ENCODE measurements around the gene GMPR2. TPM values are rescaled to one million over a fixed set of nuclear protein-coding genes. Genes with fewer than 3 reads are reported as not detected.

Gene GMPR2
- total RNA-seq = 60.1 and 72.7 TPM in 2 replicates

DNA sequence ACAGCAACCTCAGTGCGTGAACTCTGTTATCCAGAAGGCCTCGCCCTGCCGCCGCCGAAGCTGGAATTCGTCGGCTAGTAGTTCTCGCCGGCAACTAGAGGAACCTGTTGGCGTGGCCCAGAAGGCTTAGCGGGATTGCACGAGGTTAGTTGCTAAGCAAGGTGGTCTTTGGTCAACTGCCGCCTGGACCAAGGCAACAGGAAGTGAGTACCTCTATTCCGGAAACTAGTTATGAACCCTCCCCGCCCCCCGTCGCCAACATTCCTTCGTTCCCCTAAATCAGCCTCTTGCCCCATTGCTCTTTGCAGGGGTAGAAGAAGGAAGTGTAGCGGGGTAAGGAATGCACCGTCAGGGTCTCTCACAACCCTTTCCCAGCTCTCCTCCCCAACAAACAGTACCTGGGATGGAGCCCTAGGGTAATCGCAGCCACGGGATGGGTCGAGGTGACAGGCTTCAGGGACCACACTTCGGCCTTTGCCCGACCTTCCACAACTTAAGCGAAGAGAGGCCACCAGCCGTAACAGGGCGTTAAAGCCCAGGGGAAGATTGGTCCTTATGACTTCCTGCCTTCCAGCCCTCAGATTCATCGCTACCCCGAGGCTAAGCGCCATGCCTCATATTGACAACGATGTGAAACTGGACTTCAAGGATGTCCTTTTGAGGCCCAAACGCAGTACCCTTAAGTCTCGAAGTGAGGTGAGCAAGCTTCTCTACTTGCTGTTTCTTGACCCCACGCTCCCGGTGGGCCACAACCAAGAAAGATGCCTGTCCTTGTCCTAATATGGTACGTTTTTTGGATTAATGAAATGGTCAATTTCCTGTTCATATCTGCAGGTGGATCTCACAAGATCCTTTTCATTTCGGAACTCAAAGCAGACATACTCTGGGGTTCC lies at the start of gene GMPR2:
GMPR2 (plus strand) TSS at position 285 of the 893 bp plus-strand sequence; CDS start at position 610, 325 bp downstream.

GRCh38 chr14:24188251-24189058 lies 44.3 kb upstream of the GMPR2 start, which contains the start of gene IPO4:
Gene IPO4 (minus strand): TSS chr14:24188816. CDS start chr14:24188787, 29 bp downstream.

DNA sequence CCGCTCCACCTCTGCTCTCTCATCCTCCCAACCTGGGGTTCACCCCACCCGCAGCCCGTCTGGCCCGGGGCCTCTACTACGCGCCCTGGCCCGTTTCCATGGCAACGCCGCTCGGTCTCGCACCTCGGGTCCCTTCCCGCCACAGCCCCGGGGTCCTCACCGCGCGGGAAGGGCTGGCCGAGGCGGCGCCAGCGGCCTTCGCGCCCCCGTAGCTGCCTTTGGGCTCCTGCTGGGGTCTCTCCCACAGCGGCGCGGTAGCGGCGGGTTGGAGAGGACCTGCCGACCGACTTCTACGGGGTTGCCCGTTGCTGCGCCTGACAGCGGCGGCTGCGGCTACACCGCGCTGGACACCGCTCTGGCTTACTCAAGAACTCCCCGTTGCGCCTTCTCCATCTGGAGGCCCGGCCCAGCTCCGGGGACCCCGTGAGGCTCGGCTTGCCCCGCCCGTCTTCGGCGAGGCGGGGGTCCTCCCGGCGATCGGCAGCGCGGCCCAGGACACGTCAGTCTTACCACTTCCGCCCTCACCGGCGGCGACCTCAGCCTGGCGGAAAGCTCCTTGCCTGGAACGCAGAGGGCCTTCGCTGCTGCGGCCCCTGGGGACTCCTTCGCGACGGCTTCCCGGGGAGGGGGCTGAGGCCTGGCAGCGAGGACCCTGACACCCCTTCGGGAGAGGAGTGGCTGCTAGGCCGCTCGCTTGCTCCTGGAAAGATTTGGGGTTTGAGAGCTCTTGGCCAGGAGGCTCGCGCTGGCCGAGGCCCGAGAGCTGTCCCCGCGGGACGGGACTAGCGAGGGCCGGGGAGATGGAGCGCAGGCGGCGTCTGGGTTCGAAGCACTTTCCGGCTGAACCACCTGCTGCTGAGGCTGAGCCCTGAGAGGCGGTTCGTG lies 37.3 kb upstream of the GMPR2 start, which contains the start of gene TM9SF1:
TM9SF1 (minus strand) TSS at position 256 of the 885 bp plus-strand sequence. CDS start 422 bp downstream, outside the sequence.

GRCh38 chr14:24212924-24213865 lies 19.5 kb upstream of the GMPR2 start, which contains the start of gene CHMP4A:
Gene CHMP4A (minus strand): TSS chr14:24213488. CDS start chr14:24213439, 49 bp downstream.

GRCh38 chr14:24215495-24216344 lies 17.0 kb upstream of the GMPR2 start, which contains the start of gene MDP1:
Gene MDP1 (minus strand): TSS chr14:24216066. CDS start chr14:24215955, 111 bp downstream.

DNA sequence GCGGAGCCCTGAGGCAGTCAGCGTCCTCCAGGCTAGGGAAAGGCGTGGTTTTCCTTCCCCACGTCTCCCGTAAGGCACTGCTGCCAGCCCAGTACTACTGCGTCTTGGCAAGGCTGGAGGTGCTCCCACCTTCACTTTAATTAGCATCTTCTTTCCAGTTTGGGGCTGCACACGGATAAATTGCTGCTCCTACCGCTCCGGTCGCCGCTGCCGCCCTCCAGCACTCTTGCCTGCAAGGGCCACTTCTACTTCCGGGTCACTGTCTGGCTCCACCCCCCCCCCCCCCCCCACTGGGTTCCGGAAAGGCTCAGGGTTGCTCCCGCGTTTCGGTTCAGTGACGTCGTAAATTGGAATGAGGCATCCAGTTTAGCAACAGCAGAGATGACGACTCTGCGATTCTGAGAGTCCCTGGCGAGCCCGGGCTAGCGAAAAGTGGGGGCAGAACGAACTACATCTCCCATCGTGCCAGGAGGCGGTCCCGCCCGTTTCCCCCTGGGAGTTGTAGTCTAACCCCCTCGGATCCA lies 546 bp upstream of the GMPR2 start, which contains the start of gene NEDD8:
NEDD8 (minus strand) TSS at position 247 of the 524 bp plus-strand sequence; CDS start at position 147, 100 bp downstream.

GRCh38 chr14:24262821-24263733 lies 30.3 kb downstream of the GMPR2 start, which contains the start of gene TGM1:
Gene TGM1 (minus strand): TSS chr14:24263177. CDS start chr14:24262352, 825 bp downstream.

DNA sequence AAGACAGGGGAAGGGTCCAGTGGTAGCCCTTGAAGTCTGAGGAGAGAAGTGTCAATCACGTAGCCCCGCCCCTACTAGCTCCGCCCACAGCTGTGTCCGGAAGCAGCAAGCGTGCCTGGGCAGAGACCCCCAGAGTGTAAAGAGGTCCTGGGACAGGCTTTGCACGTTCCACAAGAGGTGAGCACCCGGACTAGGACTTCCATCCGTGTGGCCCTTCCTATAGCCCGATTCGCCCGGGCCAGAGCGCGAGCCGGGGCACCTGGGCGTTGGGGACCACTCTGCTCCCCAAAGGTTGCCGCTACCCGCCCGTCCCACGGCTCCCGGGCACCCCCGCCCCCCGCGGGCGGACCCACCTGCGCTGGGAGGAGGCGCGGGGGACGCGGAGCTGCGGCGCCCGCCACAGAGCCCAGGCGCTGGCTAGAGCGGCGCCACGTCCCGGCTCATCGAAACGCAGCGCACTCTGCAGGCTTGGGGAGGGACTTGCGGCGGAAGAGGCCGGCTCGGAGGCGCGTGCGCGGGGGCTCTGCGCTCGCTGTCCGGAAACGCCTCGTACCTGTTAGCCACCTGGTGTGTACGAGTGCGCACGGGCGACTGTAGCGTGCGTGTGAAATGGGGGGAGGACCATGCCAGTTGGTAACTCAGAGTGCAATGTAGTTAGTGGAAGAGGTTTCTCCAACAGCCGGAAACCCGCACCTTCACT lies 38.6 kb downstream of the GMPR2 start, which contains the start of gene RABGGTA:
RABGGTA (minus strand) TSS at position 464 of the 700 bp plus-strand sequence. CDS start 482 bp downstream, outside the sequence.

Other genes starting within 250 kb of the GMPR2 start
- gene DHRS4L2, start 244.0 kb upstream of the GMPR2 start, total RNA-seq = 10.7 and 14.2 TPM in 2 replicates
- gene CARMIL3, start 180.9 kb upstream of the GMPR2 start, total RNA-seq = 0.64 TPM in 1 of 2 replicates, not detected in the other
- not detected in 2 replicates for gene CPNE6, start 161.4 kb upstream of the GMPR2 start, total RNA-seq
- gene PCK2, start 138.6 kb upstream of the GMPR2 start, total RNA-seq = 19.4 and 71.2 TPM in 2 replicates
- gene DCAF11, start 118.2 kb upstream of the GMPR2 start, total RNA-seq = 21.0 and 34.9 TPM in 2 replicates
- gene NRL, start 118.0 kb upstream of the GMPR2 start, total RNA-seq = 1.0 and 3.0 TPM in 2 replicates
- 0.80 TPM in 1 of 2 replicates, not detected in the other for gene FITM1, start 102.3 kb upstream of the GMPR2 start, total RNA-seq
- gene PSME1, start 96.7 kb upstream of the GMPR2 start, total RNA-seq = 145 and 188 TPM in 2 replicates
- 25.0 and 26.4 TPM in 2 replicates for gene EMC9, start 91.3 kb upstream of the GMPR2 start, total RNA-seq
- 28.7 and 159 TPM in 2 replicates for gene PSME2, start 86.3 kb upstream of the GMPR2 start, total RNA-seq
- 37.0 and 77.7 TPM in 2 replicates for gene RNF31, start 85.4 kb upstream of the GMPR2 start, total RNA-seq
- 44.6 and 54.7 TPM in 2 replicates for gene IRF9, start 71.7 kb upstream of the GMPR2 start, total RNA-seq
- gene REC8, start 60.8 kb upstream of the GMPR2 start, total RNA-seq = 2.2 and 28.7 TPM in 2 replicates
- gene IPO4, start 44.1 kb upstream of the GMPR2 start, total RNA-seq = 24.0 and 41.4 TPM in 2 replicates
- 67.5 and 79.2 TPM in 2 replicates for gene TM9SF1, start 37.5 kb upstream of the GMPR2 start, total RNA-seq
- 0.13 TPM in 1 of 2 replicates, not detected in the other for gene TSSK4, start 27.2 kb upstream of the GMPR2 start, total RNA-seq
- 37.2 and 42.5 TPM in 2 replicates for gene CHMP4A, start 19.4 kb upstream of the GMPR2 start, total RNA-seq
- 18.0 and 22.0 TPM in 2 replicates for gene MDP1, start 16.9 kb upstream of the GMPR2 start, total RNA-seq
- 189 and 190 TPM in 2 replicates for gene NEDD8, start 562 bp upstream of the GMPR2 start, total RNA-seq
- gene TINF2, start 9.7 kb downstream of the GMPR2 start, total RNA-seq = 47.3 and 57.3 TPM in 2 replicates
- 0.52 and 1.8 TPM in 2 replicates for gene TGM1, start 30.2 kb downstream of the GMPR2 start, total RNA-seq
- gene RABGGTA, start 38.7 kb downstream of the GMPR2 start, total RNA-seq = 19.6 and 28.6 TPM in 2 replicates
- gene DHRS1, start 66.9 kb downstream of the GMPR2 start, total RNA-seq = 17.3 and 21.1 TPM in 2 replicates
- gene NOP9, start 66.9 kb downstream of the GMPR2 start, total RNA-seq = 18.2 and 18.6 TPM in 2 replicates
- 0.16 and 1.9 TPM in 2 replicates for gene CIDEB, start 75.0 kb downstream of the GMPR2 start, total RNA-seq
- gene LTB4R2, start 77.2 kb downstream of the GMPR2 start, total RNA-seq = 1.2 and 2.3 TPM in 2 replicates
- 0.91 and 2.1 TPM in 2 replicates for gene LTB4R, start 78.6 kb downstream of the GMPR2 start, total RNA-seq
- 0.39 and 0.88 TPM in 2 replicates for gene ADCY4, start 102.1 kb downstream of the GMPR2 start, total RNA-seq
- 0.65 TPM in 1 of 2 replicates, not detected in the other for gene RIPK3, start 107.1 kb downstream of the GMPR2 start, total RNA-seq
- gene NFATC4, start 135.3 kb downstream of the GMPR2 start, total RNA-seq = 36.1 and 111 TPM in 2 replicates
- 9.7 and 33.2 TPM in 2 replicates for gene NYNRIN, start 166.1 kb downstream of the GMPR2 start, total RNA-seq
- gene CBLN3, start 196.7 kb downstream of the GMPR2 start, total RNA-seq = 1.6 and 5.3 TPM in 2 replicates
- gene KHNYN, start 197.0 kb downstream of the GMPR2 start, total RNA-seq = 33.4 TPM in 2 replicates
- 17.5 and 25.7 TPM in 2 replicates for gene SDR39U1, start 209.8 kb downstream of the GMPR2 start, total RNA-seq

Measured in epithelial cell of alveolus of lung (primary cell).